Measurements from ENCODE around the gene NEMP2. TPM values are rescaled to one million over a fixed set of nuclear protein-coding genes. Genes with fewer than 3 reads are reported as not detected.

Gene NEMP2
- total and polyA plus RNA-seq, 2 donors from 2014 or later = 2.3 to 5.2 TPM

DNA sequence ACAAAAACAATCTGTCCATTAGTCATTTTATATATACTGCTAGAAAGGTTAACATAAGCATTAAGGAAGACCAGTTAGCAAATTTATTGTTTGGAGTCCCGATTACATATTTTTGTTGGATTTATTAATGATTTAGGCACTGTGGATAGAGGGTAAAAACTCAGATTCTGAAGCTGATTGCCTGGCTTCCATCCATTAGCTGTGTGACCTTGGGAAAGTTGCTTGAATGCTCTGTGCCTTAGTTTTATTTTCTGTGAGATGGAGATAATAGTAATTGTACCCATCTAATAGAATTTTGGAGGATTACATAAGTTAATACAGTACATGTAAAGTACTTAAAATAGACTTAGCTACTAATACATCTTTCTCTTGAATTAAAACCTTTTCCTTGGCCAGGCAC, 36.3 kb upstream of the NEMP2 start:
- Histone ChIP-seq H3K9me3 (ENCODE audit: control insufficient read depth in 2 of 3, insufficient read depth in 1 of 3, low read length in 3 of 3) (peaks cover 0 to 5% (median 3%) of the 10 kb centered on the region in 3 donors), H3K4me1 (ENCODE audit: control insufficient read depth in 2 of 3, insufficient read depth in 2 of 3, low read depth in 1 of 3, low read length in 3 of 3) (no peaks in the 10 kb centered on the region), H3K27me3 (ENCODE audit: control insufficient read depth, insufficient read depth, low read length) (no peaks in the 10 kb centered on the region), H3K36me3 (ENCODE audit: control insufficient read depth in 2 of 3, insufficient read depth in 3 of 3, low read length in 3 of 3) (no peaks in the 10 kb centered on the region), H3K9ac (ENCODE audit: low read length in 3 of 3) (no peak overlapping the region), H3K27ac (ENCODE audit: low read depth in 2 of 2, low read length in 2 of 2) (no peak overlapping the region), H3K4me3 (ENCODE audit: low read length in 3 of 3) (no peak overlapping the region)
- TF ChIP-seq, protein P1, sequence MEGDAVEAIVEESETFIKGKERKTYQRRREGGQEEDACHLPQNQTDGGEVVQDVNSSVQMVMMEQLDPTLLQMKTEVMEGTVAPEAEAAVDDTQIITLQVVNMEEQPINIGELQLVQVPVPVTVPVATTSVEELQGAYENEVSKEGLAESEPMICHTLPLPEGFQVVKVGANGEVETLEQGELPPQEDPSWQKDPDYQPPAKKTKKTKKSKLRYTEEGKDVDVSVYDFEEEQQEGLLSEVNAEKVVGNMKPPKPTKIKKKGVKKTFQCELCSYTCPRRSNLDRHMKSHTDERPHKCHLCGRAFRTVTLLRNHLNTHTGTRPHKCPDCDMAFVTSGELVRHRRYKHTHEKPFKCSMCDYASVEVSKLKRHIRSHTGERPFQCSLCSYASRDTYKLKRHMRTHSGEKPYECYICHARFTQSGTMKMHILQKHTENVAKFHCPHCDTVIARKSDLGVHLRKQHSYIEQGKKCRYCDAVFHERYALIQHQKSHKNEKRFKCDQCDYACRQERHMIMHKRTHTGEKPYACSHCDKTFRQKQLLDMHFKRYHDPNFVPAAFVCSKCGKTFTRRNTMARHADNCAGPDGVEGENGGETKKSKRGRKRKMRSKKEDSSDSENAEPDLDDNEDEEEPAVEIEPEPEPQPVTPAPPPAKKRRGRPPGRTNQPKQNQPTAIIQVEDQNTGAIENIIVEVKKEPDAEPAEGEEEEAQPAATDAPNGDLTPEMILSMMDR (IDR thresholded peaks at IDR 0.05; ENCODE audit: borderline replicate concordance, extremely low read depth, insufficient read depth) = no peak
- FAIRE-seq = no peak
- DNase-seq = no peak
- intact Hi-C loops (cut with DNase I) = no loop called here

DNA sequence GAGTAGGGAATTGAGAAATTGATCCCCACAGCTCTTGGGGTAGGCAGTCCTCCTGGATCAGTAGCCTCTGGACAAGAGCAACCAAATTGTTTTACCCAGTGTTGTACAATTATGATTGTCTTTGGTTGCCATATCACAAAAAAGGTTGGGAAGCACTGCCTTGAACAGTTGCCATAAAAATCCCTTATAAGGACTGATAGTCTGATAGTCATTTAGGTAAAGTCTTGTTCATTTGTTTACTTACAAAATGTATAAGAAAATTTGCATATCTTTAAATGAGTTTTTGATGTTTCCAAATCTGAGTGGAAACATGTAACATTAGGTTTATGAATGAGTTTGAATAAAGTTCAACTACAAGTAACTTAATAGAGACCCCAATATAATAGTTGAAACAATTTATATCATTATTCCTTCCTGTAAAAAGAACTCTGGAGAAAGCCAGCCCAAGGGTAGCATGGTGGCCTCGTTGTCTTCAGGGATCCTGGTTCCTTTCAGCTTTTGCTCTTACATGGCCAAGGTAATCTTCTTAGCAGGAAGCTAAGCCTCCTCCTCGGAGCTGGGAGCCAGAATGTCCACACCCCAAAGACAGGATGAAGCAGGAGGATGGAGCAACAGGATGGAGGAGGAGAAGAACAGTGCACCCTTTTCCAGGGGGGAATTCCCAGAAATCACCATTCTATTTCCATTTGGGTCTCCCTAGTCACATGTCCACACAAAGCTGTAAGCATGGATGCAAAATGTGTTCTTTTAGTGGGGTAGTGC, 35.7 kb upstream of the NEMP2 start:
- no peak overlapping the region for H3K9ac ChIP-seq (ENCODE audit: low read length in 3 of 3)
- no peak overlapping the region for H3K4me3 ChIP-seq (ENCODE audit: low read length in 3 of 3)
- peaks cover 0 to 5% (median 3%) of the 10 kb centered on the region in 3 donors for H3K9me3 ChIP-seq (ENCODE audit: control insufficient read depth in 2 of 3, insufficient read depth in 1 of 3, low read length in 3 of 3)
- no peaks in the 10 kb centered on the region for H3K4me1 ChIP-seq (ENCODE audit: control insufficient read depth in 2 of 3, insufficient read depth in 2 of 3, low read depth in 1 of 3, low read length in 3 of 3)
- intact Hi-C loops (cut with DNase I) = no loop called here
- H3K27me3 ChIP-seq (ENCODE audit: control insufficient read depth, insufficient read depth, low read length) = no peaks in the 10 kb centered on the region
- H3K27ac ChIP-seq (ENCODE audit: low read depth in 2 of 2, low read length in 2 of 2) = no peak overlapping the region
- no peaks in the 10 kb centered on the region for H3K36me3 ChIP-seq (ENCODE audit: control insufficient read depth in 2 of 3, insufficient read depth in 3 of 3, low read length in 3 of 3)
- no peak for DNase-seq
- FAIRE-seq = no peak
- TF ChIP-seq, protein P1 (IDR thresholded peaks at IDR 0.05; ENCODE audit: borderline replicate concordance, extremely low read depth, insufficient read depth) = no peak

DNA sequence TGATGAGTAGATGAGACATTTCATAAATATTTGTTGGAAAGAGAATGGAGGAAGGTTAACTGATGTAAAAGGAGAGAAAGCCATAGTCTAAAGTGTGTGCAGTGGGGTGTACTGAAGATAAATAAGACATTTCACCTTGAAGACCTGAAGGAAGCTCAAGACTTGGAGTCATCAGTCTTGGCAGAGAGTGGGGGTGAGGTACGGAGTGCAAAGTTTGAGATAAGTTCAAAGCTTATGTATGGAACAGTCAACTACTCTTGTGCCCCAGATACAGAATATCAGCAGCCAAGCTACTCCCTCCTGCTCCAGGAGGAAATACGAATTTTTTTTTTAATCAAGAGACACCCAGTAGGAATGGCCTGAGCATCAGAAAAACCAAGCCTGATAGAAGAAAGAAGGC, 30.3 kb upstream of the NEMP2 start:
- Histone ChIP-seq H3K27ac (ENCODE audit: low read depth in 2 of 2, low read length in 2 of 2) (no peak overlapping the region), H3K36me3 (ENCODE audit: control insufficient read depth in 2 of 3, insufficient read depth in 3 of 3, low read length in 3 of 3) (no peaks in the 10 kb centered on the region), H3K9me3 (ENCODE audit: control insufficient read depth in 2 of 3, insufficient read depth in 1 of 3, low read length in 3 of 3) (peaks cover 0 to 5% (median 3%) of the 10 kb centered on the region in 3 donors), H3K9ac (ENCODE audit: low read length in 3 of 3) (no peak overlapping the region), H3K27me3 (ENCODE audit: control insufficient read depth, insufficient read depth, low read length) (no peaks in the 10 kb centered on the region), H3K4me1 (ENCODE audit: control insufficient read depth in 2 of 3, insufficient read depth in 2 of 3, low read depth in 1 of 3, low read length in 3 of 3) (no peaks in the 10 kb centered on the region), H3K4me3 (ENCODE audit: low read length in 3 of 3) (no peak overlapping the region)
- intact Hi-C loops (cut with DNase I) = no loop called here
- TF ChIP-seq, protein P1 (IDR thresholded peaks at IDR 0.05; ENCODE audit: borderline replicate concordance, extremely low read depth, insufficient read depth) = no peak
- FAIRE-seq = no peak
- DNase-seq = no peak

Measured in kidney (tissue), 14 donors.